Cardiac fibroblast (primary cell): ENCODE measurements around the gene CDT1.
"Not testable (repeated sequence)": the region's sequence is repeated elsewhere in the genome, so short reads cannot be mapped to it uniquely, and the experiment has no call there.

Experiments
- DNase-seq, 2 donors: peaks; one replicate each; pipeline versions ENCODE4 v3.0.0 to v3.0.0-alpha.2; 2010; ENCODE audit warnings: low read depth in 2 of 2
- H3K4me3 ChIP-seq, 2 donors: replicated peaks in 1 of 2; 1 replicate in 1 of 2; 2 replicates in 1 of 2; pipeline ENCODE4 v1.5.1; 2011; ENCODE audit warnings: low read depth in 2 of 2, low read length in 2 of 2, mild to moderate bottlenecking in 2 of 2, moderate library complexity in 1 of 2
- CTCF ChIP-seq: IDR thresholded peaks from one replicate; pipeline ENCODE4 v1.5.1; 2011; ENCODE audit warnings: low read depth, mild to moderate bottlenecking, low read length, inconsistent platforms

CDT1 gene

GRCh38 chr16:88784074-88784855, 19.3 kb upstream of the CDT1 start:
- peak overlapping the region; percentile 59 to 71 for H3K4me3 ChIP-seq
- peak; percentile 66 for TF ChIP-seq CTCF
- peak; percentile 78 to 89 for DNase-seq

DNA sequence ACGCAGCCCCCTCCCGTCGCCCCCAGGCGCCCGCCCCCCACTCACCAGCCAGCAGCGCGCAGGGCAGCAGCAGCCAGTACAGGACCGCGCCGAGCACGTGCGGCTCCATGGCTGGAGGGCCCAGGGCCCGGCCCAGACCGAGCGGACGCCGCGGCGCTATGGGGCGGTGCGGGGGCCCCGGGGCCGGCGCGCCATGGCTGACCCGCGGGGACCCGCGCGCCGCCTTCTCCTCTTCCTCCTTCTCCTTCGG, 18.8 kb upstream of the CDT1 start:
- no peak for DNase-seq
- peak overlapping the region; percentile 59 to 71 for H3K4me3 ChIP-seq
- no peak for TF ChIP-seq CTCF

DNA sequence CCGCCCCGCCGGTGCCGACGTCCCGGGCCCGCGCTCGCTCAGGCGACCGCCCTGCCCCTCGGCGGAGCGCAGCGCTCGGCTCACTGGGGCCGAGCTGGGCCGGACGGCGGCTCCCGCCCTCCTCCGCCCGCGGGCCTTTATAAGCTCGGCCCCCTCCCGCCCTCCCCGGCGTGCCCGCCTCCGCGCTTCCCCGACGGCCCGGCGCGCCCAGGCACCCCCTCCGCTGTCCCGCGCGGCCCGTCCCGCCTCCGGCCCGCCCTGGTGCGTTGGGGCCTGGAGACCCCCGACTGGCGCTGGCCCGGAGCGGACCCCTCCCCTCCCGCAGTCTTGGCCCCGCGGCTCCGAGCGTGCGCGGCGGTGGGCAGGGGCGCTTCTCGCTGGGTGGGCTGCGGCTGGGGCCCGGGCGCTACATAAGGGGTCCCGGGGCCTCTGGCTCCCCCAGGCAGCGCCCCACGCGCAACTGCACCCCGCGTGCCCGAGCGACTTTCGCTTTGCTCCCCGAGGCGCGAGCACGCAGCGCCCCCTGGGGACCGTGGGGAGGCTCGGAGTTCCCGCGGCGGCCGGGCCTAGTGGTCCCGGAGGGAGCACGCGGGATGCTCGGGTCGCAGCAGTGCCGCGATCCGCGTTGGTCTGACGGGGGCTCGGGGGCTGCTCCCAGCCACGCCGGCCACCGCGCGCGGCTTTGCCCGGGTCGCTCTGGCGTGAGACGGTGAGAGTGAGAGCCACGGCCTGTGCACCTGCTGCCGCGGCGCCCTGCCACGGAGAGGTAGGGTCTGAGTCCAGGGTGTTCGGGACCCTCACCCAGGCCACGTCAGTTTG, 18.3 kb upstream of the CDT1 start, which contains the start of gene PIEZO1:
Gene PIEZO1 (minus strand): TSS at position 115 of the 819 bp plus-strand sequence. CDS start 256 bp downstream, outside the sequence.
- H3K4me3 ChIP-seq, result peak within 1 kb of the TSS; percentile 59 to 71
- peak; percentile 60 for TF ChIP-seq CTCF
- DNase-seq, result peak; percentile 58 to 70

DNA sequence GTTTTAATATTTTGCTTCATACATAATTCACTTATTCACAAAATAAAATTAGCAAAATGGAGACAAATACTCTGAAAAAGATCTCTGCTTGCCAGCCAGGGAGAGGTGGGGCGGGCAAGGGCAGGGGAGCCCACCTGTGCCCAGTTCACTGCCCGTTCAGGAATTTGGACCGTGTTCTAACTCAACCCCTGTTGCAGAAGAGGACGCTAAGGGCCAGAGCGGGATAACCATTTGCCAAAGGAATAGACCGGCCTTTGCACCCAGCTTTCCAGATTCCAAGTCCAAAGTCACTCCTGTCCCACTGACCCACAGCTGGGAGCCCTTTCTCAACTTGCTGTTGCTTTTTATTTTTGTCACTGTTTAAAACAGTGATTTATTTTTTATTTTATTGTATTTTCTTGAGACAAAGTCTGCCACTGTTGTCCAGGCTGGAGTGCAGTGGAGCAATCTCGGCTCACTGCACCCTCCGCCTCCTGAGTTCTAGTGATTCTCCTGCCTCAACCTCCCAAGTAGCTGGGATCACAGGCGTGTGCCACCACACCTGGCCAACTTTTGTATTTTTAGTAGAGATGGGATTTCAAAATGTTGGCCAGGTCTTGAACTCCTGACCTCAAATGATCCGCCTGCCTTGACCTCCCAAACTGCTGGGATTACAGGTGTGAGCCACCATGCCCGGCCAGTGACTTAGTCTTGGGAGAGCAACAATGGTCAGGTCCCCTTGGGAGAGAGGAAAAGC, 15.8 kb upstream of the CDT1 start:
- H3K4me3 ChIP-seq, result no peak overlapping the region
- DNase-seq, result no peak
- no peak for TF ChIP-seq CTCF

DNA sequence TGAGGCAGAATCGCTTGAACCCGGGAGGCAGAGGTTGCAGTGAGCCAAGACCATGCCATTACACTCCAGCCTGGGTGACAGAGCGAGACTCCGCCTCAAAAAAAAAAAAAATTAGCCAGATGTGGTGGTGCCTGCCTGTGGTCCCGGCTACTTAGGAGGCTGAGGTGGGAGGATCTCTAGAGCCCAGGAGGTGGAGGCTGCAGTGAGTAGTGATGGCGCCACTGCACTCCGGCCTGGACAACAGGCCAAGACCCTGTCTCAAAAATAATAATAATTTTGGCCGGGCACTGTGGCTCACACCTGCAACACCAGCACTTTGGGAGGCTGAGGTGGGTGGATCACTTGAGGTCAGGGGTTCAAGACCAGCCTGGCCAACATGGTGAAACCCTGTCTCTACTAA, 14.8 kb upstream of the CDT1 start:
- H3K4me3 ChIP-seq, result not testable (repeated sequence)

GRCh38 chr16:88789594-88789993, 14.0 kb upstream of the CDT1 start:
- no peak overlapping the region for H3K4me3 ChIP-seq
- TF ChIP-seq CTCF, result no peak
- no peak for DNase-seq

More for the DNA sequence above, 14.8 kb upstream of the CDT1 start:
- DNase-seq, result not testable (repeated sequence)
